HepG2 (cell line): ENCODE data around the gene LGALS8. TPM values are rescaled to one million over a fixed set of nuclear protein-coding genes. Genes with fewer than 3 reads are reported as not detected.
A peak's percentile ranks its signal among the peaks of the same experiment; 100 is the strongest.

ENCODE experiments used
- ATAC-seq: fragments of 200-7000 bp; cut with Tn5 transposase; 3 replicates; pipeline ENCODE4 v1.9.1; 2020; ENCODE audit warnings: mild to moderate bottlenecking, moderate library complexity
- BruUV-seq: library from RNA; stranded (reverse); fragments of 400-500 nt; replicated peaks from 2 replicates; lab custom pipeline; 2021; lab: Mats Ljungman, UMichigan
- CTCF ChIA-PET: fragments of 300-600 bp; formaldehyde crosslinking; extraction: SDS; loops from one replicate; lab custom pipeline; 2021; ENCODE audit warnings: low total read pairs, inconsistent platforms, low intra/inter-chr PET ratio; lab: Yijun Ruan, JAX
- POLR2A ChIA-PET: fragments of 350-600 bp; sonication (Branson Sonifier 250); formaldehyde crosslinking; loops from one replicate; lab custom pipeline; 2020; ENCODE audit warnings: antibody characterized with exemption, inconsistent platforms; lab: Yijun Ruan, JAX
- DNase-seq: peaks from one replicate; pipeline ENCODE4 v3.0.0-alpha.2; 2015; ENCODE audit warnings: low spot score
- FAIRE-seq: peaks from 3 replicates; lab custom pipeline; 2011; peaks lifted over from hg19 to GRCh38; lab: Jason Lieb, UNC
- H2AFZ ChIP-seq: one replicate; pipeline ENCODE4 v1.6.1; 2011; ENCODE audit warnings: low read length, inconsistent platforms
- H3K27ac ChIP-seq: fragments of 300-600 bp; 3 replicates; pipeline ENCODE4 v1.8.0; 2011; ENCODE audit warnings: mixed run types, mild to moderate bottlenecking, mixed read lengths, low read length, inconsistent platforms; ENCODE audit not compliant: insufficient read depth; ENCODE audit errors: extremely low read length
- H3K27me3 ChIP-seq, 2 experiments: fragments of 200-600 bp in 1 of 2; 2 replicates in 1 of 2; 3 replicates in 1 of 2; pipeline versions ENCODE4 v1.6.0 to v1.8.0; 2011; ENCODE audit warnings: low read length in 2 of 2, mild to moderate bottlenecking in 2 of 2, moderate library complexity in 2 of 2, inconsistent platforms in 1 of 2; ENCODE audit not compliant: insufficient read depth in 2 of 2, control insufficient read depth in 1 of 2
- H3K36me3 ChIP-seq, 2 experiments: fragments of 200-600 bp in 1 of 2; replicated peaks in 1 of 2; 2 replicates in 1 of 2; 3 replicates in 1 of 2; pipeline versions ENCODE4 v1.5.1 to v1.8.0; 2011; ENCODE audit warnings: low read length in 2 of 2, inconsistent platforms in 1 of 2; ENCODE audit not compliant: insufficient read depth in 2 of 2, control insufficient read depth in 1 of 2
- H3K4me1 ChIP-seq: 2 replicates; pipeline ENCODE4 v1.5.1; 2012; ENCODE audit warnings: low read length, inconsistent platforms; ENCODE audit not compliant: insufficient read depth
- H3K4me2 ChIP-seq: 2 replicates; pipeline ENCODE4 v1.6.0; 2011; ENCODE audit warnings: low read depth, low read length, inconsistent platforms
- H3K4me3 ChIP-seq, 3 experiments: fragments of 200-600 bp in 1 of 3; sonication (generic), shearing (Covaris generic) in 1 of 3; replicated peaks in 1 of 3; 2 replicates each; pipeline ENCODE4 v1.5.1; 2011 to 2016; ENCODE audit warnings: low read length in 3 of 3, inconsistent platforms in 2 of 3, low read depth in 2 of 3, mild to moderate bottlenecking in 2 of 3, control low read depth in 1 of 3, mixed read lengths in 1 of 3; ENCODE audit not compliant: insufficient read depth in 1 of 3
- H3K79me2 ChIP-seq: one replicate; pipeline ENCODE4 v1.6.1; 2011; ENCODE audit warnings: low read length, inconsistent platforms; ENCODE audit not compliant: insufficient read depth
- H3K9ac ChIP-seq: 2 replicates; pipeline ENCODE4 v1.6.0; 2011; ENCODE audit warnings: mild to moderate bottlenecking, low read depth, low read length, inconsistent platforms; ENCODE audit not compliant: insufficient read depth
- H3K9me3 ChIP-seq: 2 replicates; pipeline ENCODE4 v1.5.1; 2012; ENCODE audit warnings: mild to moderate bottlenecking, low read length
- H4K20me1 ChIP-seq: 2 replicates; pipeline ENCODE4 v1.6.0; 2011; ENCODE audit warnings: inconsistent platforms, mild to moderate bottlenecking, low read length, moderate library complexity; ENCODE audit not compliant: insufficient read depth
- BHLHE40 ChIP-seq: IDR thresholded peaks from 2 replicates; pipeline ENCODE4 v1.6.1; 2011; ENCODE audit warnings: low read length, improper control_type of control experiment
- GTF2F1 ChIP-seq: fragments of 150-350 bp; IDR thresholded peaks from 2 replicates; pipeline ENCODE4 v1.6.1; 2014; ENCODE audit warnings: low read length
- HDAC6 ChIP-seq: fragments of 200-600 bp; sonication (generic); IDR thresholded peaks from 2 replicates; pipeline ENCODE4 v1.7.0; 2017; ENCODE audit warnings: mild to moderate bottlenecking, antibody characterized with exemption, low read length, low read depth
- KLF11 ChIP-seq: IDR thresholded peaks from 2 replicates; pipeline ENCODE4 v1.6.1; 2016; ENCODE audit warnings: missing compliant biosample characterization
- NFATC3 ChIP-seq: sonication (generic); formaldehyde crosslinking; IDR thresholded peaks from 2 replicates; pipeline ENCODE4 v1.5.1; 2020; ENCODE audit warnings: mild to moderate bottlenecking, missing genetic modification reagents
- PHF8 ChIP-seq: sonication (generic); formaldehyde crosslinking; IDR thresholded peaks from 2 replicates; pipeline ENCODE4 v1.5.0; 2020; ENCODE audit warnings: missing genetic modification reagents
- PRPF4 ChIP-seq: fragments of 200-400 bp; formaldehyde crosslinking; IDR thresholded peaks from 2 replicates; pipeline ENCODE4 v1.6.1; 2016; ENCODE audit warnings: low read length, low read depth; ENCODE audit not compliant: poor library complexity, severe bottlenecking
- RARG ChIP-seq: sonication (generic); formaldehyde crosslinking; IDR thresholded peaks from 2 replicates; pipeline ENCODE4 v1.4.0; 2020; ENCODE audit warnings: low read depth, mild to moderate bottlenecking, missing genetic modification reagents
- SMC3 ChIP-seq: IDR thresholded peaks from 2 replicates; pipeline ENCODE4 v1.6.1; 2011; ENCODE audit warnings: low read length, improper control_type of control experiment
- SRSF1 ChIP-seq: fragments of 200-400 bp; formaldehyde crosslinking; optimal IDR thresholded peaks from 2 replicates; pipeline ENCODE3; 2017; ENCODE audit warnings: mild to moderate bottlenecking, low read depth, low read length, moderate library complexity
- TERF1 ChIP-seq: sonication (generic); formaldehyde crosslinking; IDR thresholded peaks from 2 replicates; pipeline ENCODE4 v1.8.0; 2022; ENCODE audit warnings: mild to moderate bottlenecking, missing genetic modification reagents, moderate library complexity
- YEATS4 ChIP-seq: sonication (generic); formaldehyde crosslinking; IDR thresholded peaks from 2 replicates; pipeline ENCODE4 v1.4.0; 2020; ENCODE audit warnings: missing genetic modification reagents, borderline replicate concordance
- ZNF207 ChIP-seq: fragments of 450-650 bp; IDR thresholded peaks from 2 replicates; pipeline ENCODE4 v1.6.1; 2016; ENCODE audit warnings: antibody characterized with exemption, borderline replicate concordance
- ZNF33B ChIP-seq: sonication (generic); formaldehyde crosslinking; IDR thresholded peaks from 2 replicates; pipeline ENCODE4 v1.5.1; 2020; ENCODE audit warnings: mild to moderate bottlenecking, missing genetic modification reagents
- ZNF569 ChIP-seq: sonication (generic); formaldehyde crosslinking; IDR thresholded peaks from 2 replicates; pipeline ENCODE4 v1.5.0; 2020; ENCODE audit warnings: mild to moderate bottlenecking, missing genetic modification reagents, moderate library complexity, borderline replicate concordance
- ZNF747 ChIP-seq: sonication (generic); formaldehyde crosslinking; IDR thresholded peaks from 2 replicates; pipeline ENCODE4 v1.8.1; 2023; ENCODE audit warnings: missing genetic modification reagents, mild to moderate bottlenecking, borderline replicate concordance
- ZNF773 ChIP-seq: sonication (generic); formaldehyde crosslinking; IDR thresholded peaks from 2 replicates; pipeline ENCODE4 v1.4.0; 2020; ENCODE audit warnings: missing genetic modification reagents, borderline replicate concordance
- in situ Hi-C: cut with HindIII; loops from 2 replicates; pipeline ENCODE4 v1.10.0; 2017; ENCODE audit warnings: low pct_unique_long_range_greater_than_20kb; ENCODE audit not compliant: extremely low pct_ligation_motif_present
- intact Hi-C: fragments of 100-400 bp; cut with micrococcal nuclease; formaldehyde crosslinking; loops from one replicate; pipeline ENCODE4 v1.10.0; 2022; ENCODE audit not compliant: unreplicated experiment
- polyA plus RNA-seq, 8 experiments: library from polyadenylated mRNA; depleted of rRNA in 3 of 8; stranded (reverse) in 7 of 8; unstranded in 1 of 8; fragments of >200 nt; fragmentation: Illumina TruSeq in 4 of 8; extraction: Trizol in 4 of 8; gene quantifications; 2 replicates each; pipeline versions ENCODE4 v1.2.1 to v1.2.3, GENCODE V29; 2011 to 2016; ENCODE audit warnings: low read depth in 4 of 8, missing spikeins in 1 of 8, mixed read lengths in 1 of 8; ENCODE audit not compliant: insufficient read depth in 1 of 8
- total RNA-seq, 5 experiments: library from RNA; depleted of rRNA; stranded (reverse); fragments of >200 nt; fragmentation: Illumina TruSeq; extraction: Trizol; gene quantifications; 2 replicates each; pipeline ENCODE4 v1.2.3, GENCODE V29; 2016; ENCODE audit warnings: low read depth in 1 of 5
- TF ChIP-seq, protein P1 (sequence below): sonication (generic); formaldehyde crosslinking; IDR thresholded peaks from 2 replicates; pipeline ENCODE4 v1.8.1; 2023; ENCODE audit warnings: mild to moderate bottlenecking, missing genetic modification reagents

The LGALS8 gene
- total and polyA plus RNA-seq, 2 of the 13 experiments (the other 11 are each of a cell fraction or from before 2014, with no cell fraction given): 29.3 to 185 TPM

- Histone ChIP-seq H3K9me3 (no peaks in the 10 kb centered on the region), H3K4me2 (peak overlapping the region; percentile 89; the same call in 1 of the 2 replicates), H4K20me1 (no peaks in the 10 kb centered on the region), H3K27ac (no peak overlapping the region), H3K27me3 (no peaks in the 10 kb centered on the region; a peak in 1 of 5 replicates), H3K4me3 (no peak overlapping the region), H3K79me2 (peaks cover 24% of the 10 kb centered on the region), H2AFZ (no peak overlapping the region), H3K4me1 (peaks cover 15% of the 10 kb centered on the region), H3K36me3 (peaks cover 10 to 36% of the 10 kb centered on the region in 2 experiments), H3K9ac (no peak overlapping the region)
- TF ChIP-seq, protein P1, sequence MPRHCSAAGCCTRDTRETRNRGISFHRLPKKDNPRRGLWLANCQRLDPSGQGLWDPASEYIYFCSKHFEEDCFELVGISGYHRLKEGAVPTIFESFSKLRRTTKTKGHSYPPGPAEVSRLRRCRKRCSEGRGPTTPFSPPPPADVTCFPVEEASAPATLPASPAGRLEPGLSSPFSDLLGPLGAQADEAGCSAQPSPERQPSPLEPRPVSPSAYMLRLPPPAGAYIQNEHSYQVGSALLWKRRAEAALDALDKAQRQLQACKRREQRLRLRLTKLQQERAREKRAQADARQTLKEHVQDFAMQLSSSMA (CRISPR knock-in tag): no peak
- TF ChIP-seq PHF8 (CRISPR knock-in tag): no peak
- TF ChIP-seq BHLHE40: no peak
- no peak for TF ChIP-seq GTF2F1
- TF ChIP-seq PRPF4: no peak
- TF ChIP-seq HDAC6: no peak
- TF ChIP-seq ZNF747 (CRISPR knock-in tag): no peak
- no peak for TF ChIP-seq NFATC3 (CRISPR knock-in tag)
- no peak for TF ChIP-seq SRSF1
- no peak for TF ChIP-seq YEATS4 (CRISPR knock-in tag)
- no peak for TF ChIP-seq ZNF33B (CRISPR knock-in tag)
- TF ChIP-seq ZNF773 (CRISPR knock-in tag): no peak
- TF ChIP-seq ZNF569: no peak
- no peak for TF ChIP-seq ZNF207
- TF ChIP-seq TERF1 (CRISPR knock-in tag): no peak
- no peak for TF ChIP-seq SMC3
- TF ChIP-seq RARG: no peak
- no peak for TF ChIP-seq KLF11 (CRISPR knock-in tag)
- BruUV-seq: no TSS peak
- DNase-seq (no peak), FAIRE-seq (no peak), ATAC-seq (no peak)
- ChIA-PET CTCF (no interaction called here), POLR2A (interaction anchor here (0.5 kb wide), 1 partner anchor 22 kb away, joined by 3 read pairs; no protein-coding TSS in a partner anchor)
- intact Hi-C loops: loop anchor here (5.0 kb wide), 1 partner anchor 495 kb away; no protein-coding TSS in a partner anchor
- in situ Hi-C loops: loop anchor here (10.0 to 25.0 kb wide), 3 partner anchors 260 to 963 kb away; no protein-coding TSS in a partner anchor
These were observed 78.4 kb downstream of the LGALS8 start for GRCh38 chr1:236602171-236602570.
